NB4 (cell line): Measurements from ENCODE around the gene DKK1.

Experiments used
- CTCF ChIP-seq: IDR thresholded peaks from one replicate; pipeline ENCODE4 v1.5.1; 2012; ENCODE audit warnings: low read depth, low read length
- POLR2A ChIP-seq: IDR thresholded peaks from 2 replicates; pipeline ENCODE4 v1.6.1; 2011; ENCODE audit warnings: mild to moderate bottlenecking; ENCODE audit not compliant: insufficient read length; ENCODE audit errors: extremely low read depth

DNA sequence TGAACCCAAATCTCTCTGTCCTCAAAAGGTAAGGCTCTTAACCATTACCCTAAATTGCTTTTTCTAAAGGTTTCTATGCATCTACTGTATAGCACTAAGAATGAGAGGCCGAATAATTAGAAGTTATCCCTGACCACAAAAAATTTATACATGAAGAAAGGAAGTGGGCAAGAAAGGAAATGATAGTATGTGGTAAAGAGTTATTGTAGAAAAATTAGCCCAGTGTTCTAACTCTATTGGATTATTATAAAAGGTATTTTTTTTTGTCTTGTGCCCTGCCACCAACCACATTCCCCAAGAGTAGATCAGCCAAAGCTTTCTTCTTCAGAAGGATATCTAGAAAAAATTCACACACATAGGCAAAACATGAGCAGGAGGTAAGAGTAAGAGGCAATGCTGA, 45.4 kb downstream of the DKK1 start:
- TF ChIP-seq POLR2A (no peak), CTCF (no peak)
